IMR-90 (cell line): ENCODE measurements around the gene SH2B2. TPM values are rescaled to one million over a fixed set of nuclear protein-coding genes. Genes with fewer than 3 reads are reported as not detected.
"Not testable (repeated sequence)": the region's sequence is repeated elsewhere in the genome, so short reads cannot be mapped to it uniquely, and the experiment has no call there.

Source experiments
- ATAC-seq: fragments of 200-7000 bp; cut with Tn5 transposase; 2 replicates; pipeline ENCODE4 v1.9.1; 2020; ENCODE audit warnings: low read depth, mild to moderate bottlenecking, moderate library complexity
- BruUV-seq: library from RNA; stranded (reverse); fragments of 400-500 nt; replicated peaks from 2 replicates; lab custom pipeline; 2021; lab: Mats Ljungman, UMichigan
- CTCF ChIA-PET: fragments of 300-600 bp; formaldehyde crosslinking; extraction: SDS; loops from one replicate; lab custom pipeline; 2021; ENCODE audit warnings: antibody characterized with exemption; lab: Yijun Ruan, JAX
- POLR2A ChIA-PET: fragments of 300-600 bp; sonication (Branson Sonifier 250); formaldehyde crosslinking; loops from one replicate; lab custom pipeline; 2022; ENCODE audit warnings: antibody characterized with exemption; ENCODE audit not compliant: unreplicated experiment; lab: Charles Lee
- DNase-seq: peaks from one replicate; pipeline ENCODE4 v3.0.0; 2013
- H2AFZ ChIP-seq: replicated peaks from 2 replicates; pipeline ENCODE3; 2013; ENCODE audit warnings: low read length, mild to moderate bottlenecking; ENCODE audit not compliant: poor library complexity
- H2AK5ac ChIP-seq: 2 replicates; pipeline ENCODE4 v1.6.1; 2013; ENCODE audit warnings: low read depth, low read length, inconsistent platforms
- H2AK9ac ChIP-seq: replicated peaks from 2 replicates; pipeline ENCODE3; 2013; ENCODE audit warnings: mild to moderate bottlenecking, low read depth, low read length, moderate library complexity; ENCODE audit not compliant: poor library complexity
- H2BK120ac ChIP-seq: 2 replicates; pipeline ENCODE4 v1.6.1; 2013; ENCODE audit warnings: low read depth, low read length, inconsistent platforms
- H2BK15ac ChIP-seq: 3 replicates; pipeline ENCODE4 v1.6.1; 2013; ENCODE audit warnings: low read depth, low read length, inconsistent platforms
- H2BK20ac ChIP-seq: 2 replicates; pipeline ENCODE4 v1.6.1; 2013; ENCODE audit warnings: low read depth, mild to moderate bottlenecking, inconsistent platforms, low read length, moderate library complexity
- H2BK5ac ChIP-seq: 2 replicates; pipeline ENCODE4 v1.6.1; 2013; ENCODE audit warnings: mild to moderate bottlenecking, low read depth, low read length, inconsistent platforms; ENCODE audit not compliant: poor library complexity, severe bottlenecking
- H3K14ac ChIP-seq: replicated peaks from 2 replicates; pipeline ENCODE4 v1.6.1; 2013; ENCODE audit warnings: low read depth, low read length, inconsistent platforms
- H3K18ac ChIP-seq: 2 replicates; pipeline ENCODE4 v1.6.1; 2013; ENCODE audit warnings: low read depth, low read length, control low read depth
- H3K23ac ChIP-seq: 2 replicates; pipeline ENCODE4 v1.6.1; 2013; ENCODE audit warnings: low read depth, low read length, inconsistent platforms
- H3K27ac ChIP-seq: 2 replicates; pipeline ENCODE4 v1.5.1; 2013; ENCODE audit warnings: mild to moderate bottlenecking, control low read depth, low read length; ENCODE audit not compliant: insufficient read depth
- H3K27me3 ChIP-seq: 2 replicates; pipeline ENCODE4 v1.6.1; 2013; ENCODE audit warnings: low read length; ENCODE audit not compliant: control insufficient read depth, insufficient read depth
- H3K36me3 ChIP-seq: 2 replicates; pipeline ENCODE4 v1.6.1; 2013; ENCODE audit warnings: low read length, mixed read lengths; ENCODE audit not compliant: control insufficient read depth, insufficient read depth
- H3K4ac ChIP-seq: 2 replicates; pipeline ENCODE4 v1.6.1; 2013; ENCODE audit warnings: low read depth, low read length, inconsistent platforms
- H3K4me1 ChIP-seq: 2 replicates; pipeline ENCODE4 v1.6.1; 2013; ENCODE audit warnings: low read length, mixed read lengths; ENCODE audit not compliant: control insufficient read depth, insufficient read depth
- H3K4me2 ChIP-seq: 2 replicates; pipeline ENCODE4 v1.6.1; 2013; ENCODE audit warnings: low read depth, mild to moderate bottlenecking, control low read depth, low read length, moderate library complexity
- H3K4me3 ChIP-seq: 2 replicates; pipeline ENCODE4 v1.5.1; 2013; ENCODE audit warnings: low read depth, mild to moderate bottlenecking, control low read depth, low read length, moderate library complexity; ENCODE audit not compliant: insufficient read depth
- H3K56ac ChIP-seq: 2 replicates; pipeline ENCODE4 v1.6.1; 2013; ENCODE audit warnings: low read length, inconsistent platforms; ENCODE audit not compliant: insufficient read depth; ENCODE audit errors: extremely low read depth
- H3K79me1 ChIP-seq, 2 experiments: 2 replicates each; pipeline ENCODE4 v1.6.1; 2013; ENCODE audit warnings: low read length in 2 of 2, inconsistent platforms in 1 of 2, low read depth in 1 of 2
- H3K9ac ChIP-seq: 2 replicates; pipeline ENCODE4 v1.6.1; 2013; ENCODE audit warnings: low read depth, low read length, control low read depth
- H3K9me1 ChIP-seq: 2 replicates; pipeline ENCODE4 v1.6.1; 2013; ENCODE audit warnings: low read length, inconsistent platforms; ENCODE audit not compliant: insufficient read depth
- H3K9me3 ChIP-seq: 2 replicates; pipeline ENCODE4 v1.6.1; 2013; ENCODE audit warnings: low read length; ENCODE audit not compliant: control insufficient read depth, insufficient read depth
- H4K20me1 ChIP-seq: 2 replicates; pipeline ENCODE4 v1.6.1; 2013; ENCODE audit warnings: low read length, inconsistent platforms; ENCODE audit not compliant: insufficient read depth
- H4K5ac ChIP-seq: 2 replicates; pipeline ENCODE4 v1.6.1; 2013; ENCODE audit warnings: mild to moderate bottlenecking, low read depth, low read length, control low read depth
- H4K8ac ChIP-seq, 2 experiments: 2 replicates each; pipeline ENCODE4 v1.6.1; 2013; ENCODE audit warnings: low read depth in 2 of 2, low read length in 2 of 2, control low read depth in 1 of 2, inconsistent platforms in 1 of 2
- H4K91ac ChIP-seq: 2 replicates; pipeline ENCODE4 v1.6.1; 2013; ENCODE audit warnings: low read depth, low read length, inconsistent platforms; ENCODE audit not compliant: insufficient read depth
- dilution Hi-C: fragments of 300-500 bp; cut with HindIII; formaldehyde crosslinking; loops from one replicate; pipeline ENCODE4 v1.14.3; 2018; ENCODE audit warnings: low sequenced_read_pairs; ENCODE audit not compliant: unreplicated experiment
- in situ Hi-C: fragments of 300-500 bp; cut with MboI; formaldehyde crosslinking; loops from 3 replicates; pipeline ENCODE4 v1.14.3; 2019; ENCODE audit warnings: low sequenced_read_pairs, inconsistent platforms, mixed read lengths
- intact Hi-C: fragments of 100-400 bp; cut with micrococcal nuclease; formaldehyde crosslinking; loops from 2 replicates; pipeline ENCODE4 v1.10.0; 2022
- microRNA-seq, 2 experiments: library from miRNA; stranded (forward) in 1 of 2; unstranded in 1 of 2; fragments of 10-50 nt in 1 of 2; fragments of <30 nt in 1 of 2; gene quantifications in 1 of 2; microRNA quantifications in 1 of 2; one replicate each; pipeline versions ENCODE3 to v1.1.0; 2013 to 2020; ENCODE audit not compliant: insufficient read depth in 1 of 2, insufficient read length in 1 of 2, unreplicated experiment in 1 of 2
- polyA plus RNA-seq, 3 experiments: library from polyadenylated mRNA; depleted of rRNA; stranded (reverse); fragments of >200 nt; gene quantifications; 2 replicates each; pipeline ENCODE4 v1.2.3, GENCODE V29; 2012; ENCODE audit warnings: low replicate concordance in 1 of 3
- small RNA-seq, 5 experiments: library from RNA; depleted of rRNA; stranded (forward); fragments of <200 nt; gene quantifications; one replicate each; pipeline ENCODE3, GENCODE V24; 2012
- total RNA-seq: library from RNA; depleted of rRNA; stranded (reverse); fragments of >200 nt; gene quantifications from 2 replicates; pipeline ENCODE4 v1.2.3, GENCODE V29; 2012; rRNA removed

The SH2B2 gene
- total and polyA plus RNA-seq, 2 of the 4 experiments (the other 2 are of a cell fraction): 0.36 to 0.99 TPM

GRCh38 chr7:102370038-102370437, 83.4 kb downstream of the SH2B2 start:
- DNase-seq, H3K4ac ChIP-seq, H2AK9ac ChIP-seq, H4K20me1 ChIP-seq, H3K9me3 ChIP-seq, H2BK20ac ChIP-seq, POLR2A ChIA-PET, H3K9ac ChIP-seq, ATAC-seq, H3K9me1 ChIP-seq, in situ Hi-C loops, H2BK15ac ChIP-seq, H4K5ac ChIP-seq, H2AFZ ChIP-seq, BruUV-seq, H2BK120ac ChIP-seq, H3K14ac ChIP-seq, H3K4me2 ChIP-seq, H4K91ac ChIP-seq, H3K27me3 ChIP-seq, H3K4me1 ChIP-seq, H3K4me3 ChIP-seq, H2AK5ac ChIP-seq, H3K36me3 ChIP-seq, H2BK5ac ChIP-seq, H3K27ac ChIP-seq, H4K8ac ChIP-seq, CTCF ChIA-PET, H3K18ac ChIP-seq, intact Hi-C loops, H3K56ac ChIP-seq, H3K79me1 ChIP-seq, H3K23ac ChIP-seq, dilution Hi-C loops: not testable (repeated sequence)

Small RNA genes within 50 kb of the gene (microRNA-seq; reads per million reads assigned to microRNA genes)
- not detected for gene AC005088.1 (ENCODE audit: insufficient read depth, insufficient read length)
- gene MIR4285 (ENCODE audit: insufficient read depth in 1 of 2, insufficient read length in 1 of 2, unreplicated experiment in 1 of 2): 0 reads per million in 2 experiments
- not detected for gene RF00019 (ENCODE audit: insufficient read depth, insufficient read length)

Small RNA genes within 50 kb of the gene (small RNA-seq; reads per million reads assigned to genes)
- gene AC005088.1: 0 reads per million in 5 experiments
- 0 reads per million in 5 experiments for gene MIR4285
- 0 reads per million in 5 experiments for gene RF00019

Other genes starting within 250 kb of the SH2B2 start
- gene SPDYE6, start 69.6 kb downstream of the SH2B2 start, total RNA-seq: not detected in 2 replicates
- gene SPDYE6, start 69.6 kb downstream of the SH2B2 start, polyA plus RNA-seq (2012; rRNA removed): not detected in 2 replicates
- 6.5 and 9.4 TPM in 2 replicates for gene PRKRIP1, start 109.5 kb downstream of the SH2B2 start, total RNA-seq
- 21.6 and 21.8 TPM in 2 replicates for gene PRKRIP1, start 109.5 kb downstream of the SH2B2 start, polyA plus RNA-seq (2012; rRNA removed)
- 52.0 and 52.2 TPM in 2 replicates for gene ORAI2, start 146.7 kb downstream of the SH2B2 start, total RNA-seq
- 58.3 and 73.5 TPM in 2 replicates for gene ORAI2, start 146.7 kb downstream of the SH2B2 start, polyA plus RNA-seq (2012; rRNA removed)
- gene ALKBH4, start 178.0 kb downstream of the SH2B2 start, total RNA-seq: 6.1 and 7.2 TPM in 2 replicates
- gene ALKBH4, start 178.0 kb downstream of the SH2B2 start, polyA plus RNA-seq (2012; rRNA removed): 7.4 and 8.1 TPM in 2 replicates
- gene LRWD1, start 178.1 kb downstream of the SH2B2 start, total RNA-seq: 13.3 and 20.3 TPM in 2 replicates
- gene LRWD1, start 178.1 kb downstream of the SH2B2 start, polyA plus RNA-seq (2012; rRNA removed): 27.2 and 31.6 TPM in 2 replicates
- 20.8 and 31.1 TPM in 2 replicates for gene POLR2J, start 192.1 kb downstream of the SH2B2 start, total RNA-seq
- 92.6 and 134 TPM in 2 replicates for gene POLR2J, start 192.1 kb downstream of the SH2B2 start, polyA plus RNA-seq (2012; rRNA removed)
- 1.8 and 3.3 TPM in 2 replicates for gene RASA4B, start 230.9 kb downstream of the SH2B2 start, total RNA-seq
- gene RASA4B, start 230.9 kb downstream of the SH2B2 start, polyA plus RNA-seq (2012; rRNA removed): 7.7 and 9.3 TPM in 2 replicates